PC-3 (cell line): ENCODE measurements around the gene CTBP2.

Source experiments
- CTCF ChIP-seq: fragments of 300-600 bp; sonication (generic); conservative IDR thresholded peaks from 2 replicates; pipeline ENCODE4 v1.5.1; 2017; ENCODE audit warnings: antibody characterized with exemption, low read depth, mild to moderate bottlenecking, low read length
- EZH2 ChIP-seq: fragments of 300-600 bp; sonication (generic); IDR thresholded peaks from one replicate; pipeline ENCODE4 v1.6.1; 2017; ENCODE audit warnings: antibody characterized with exemption, mild to moderate bottlenecking, low read length; ENCODE audit not compliant: unreplicated experiment

DNA sequence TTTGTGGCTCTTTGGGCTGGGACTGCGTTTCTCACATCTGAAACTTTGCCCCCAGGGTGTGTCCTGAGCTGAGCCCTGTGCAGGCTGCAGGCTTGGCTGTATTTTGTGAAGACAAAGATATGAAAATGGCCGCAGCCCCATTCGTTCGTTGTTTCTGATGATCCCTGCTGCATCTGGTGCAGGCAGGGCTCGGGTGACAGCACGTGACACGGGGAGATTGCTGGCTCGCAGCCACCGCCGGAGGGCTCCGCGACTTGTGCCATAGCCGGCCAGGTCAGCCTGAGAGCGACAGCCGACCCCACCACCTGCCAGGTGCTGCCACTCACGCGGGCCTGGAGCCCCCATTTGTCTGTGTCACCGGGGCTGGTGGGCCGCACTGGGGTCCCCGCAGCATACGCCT lies 137.1 kb downstream of the CTBP2 start:
- TF ChIP-seq CTCF (no peak), EZH2 (no peak)
